LoVo (cell line): ENCODE data around the gene GPR162.

Source experiments
- DNase-seq: peaks from one replicate; pipeline ENCODE4 v3.0.0-alpha.2; 2016; ENCODE audit warnings: low spot score

Gene GPR162

DNA sequence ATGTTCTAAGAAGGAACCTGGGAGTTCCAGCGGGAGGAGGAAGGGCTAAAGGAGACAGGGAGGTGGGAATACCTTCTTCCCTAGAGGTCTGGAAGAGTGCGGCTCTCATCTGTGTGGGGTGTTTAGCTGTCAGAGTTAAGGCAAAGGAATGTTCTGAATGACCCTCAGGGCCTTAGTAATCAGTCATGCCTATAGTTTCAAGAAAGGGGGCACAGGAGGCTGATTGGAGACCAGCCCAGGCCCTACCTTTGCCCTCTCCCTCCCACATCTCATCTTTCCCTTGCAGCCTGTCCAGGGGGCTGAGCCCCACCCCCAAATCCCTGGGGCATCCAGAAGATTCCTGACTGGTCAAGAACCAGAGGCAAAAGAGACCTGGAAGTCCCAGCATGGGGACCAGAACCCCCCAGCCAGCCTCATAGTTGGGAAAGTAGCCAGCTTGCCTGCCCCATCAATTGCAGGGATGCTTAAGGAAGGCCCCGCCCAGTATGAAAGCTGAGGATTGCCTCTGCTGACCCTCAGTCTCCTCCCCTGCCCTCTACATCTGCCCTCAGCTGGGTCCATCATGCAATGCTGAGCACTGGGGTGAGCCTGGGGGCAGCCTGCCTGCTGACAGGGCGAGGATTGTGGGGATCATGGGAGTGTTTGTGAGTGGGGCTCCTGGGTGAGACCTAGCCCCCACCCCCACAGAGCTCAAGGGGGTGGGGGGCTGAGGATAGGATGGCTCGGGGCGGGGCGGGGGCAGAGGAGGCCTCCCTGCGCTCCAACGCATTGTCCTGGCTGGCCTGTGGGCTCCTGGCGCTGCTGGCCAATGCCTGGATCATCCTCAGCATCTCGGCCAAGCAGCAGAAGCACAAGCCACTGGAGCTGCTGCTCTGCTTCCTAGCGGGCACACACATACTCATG, 1.8 kb downstream of the GPR162 start:
- DNase-seq: no peak

DNA sequence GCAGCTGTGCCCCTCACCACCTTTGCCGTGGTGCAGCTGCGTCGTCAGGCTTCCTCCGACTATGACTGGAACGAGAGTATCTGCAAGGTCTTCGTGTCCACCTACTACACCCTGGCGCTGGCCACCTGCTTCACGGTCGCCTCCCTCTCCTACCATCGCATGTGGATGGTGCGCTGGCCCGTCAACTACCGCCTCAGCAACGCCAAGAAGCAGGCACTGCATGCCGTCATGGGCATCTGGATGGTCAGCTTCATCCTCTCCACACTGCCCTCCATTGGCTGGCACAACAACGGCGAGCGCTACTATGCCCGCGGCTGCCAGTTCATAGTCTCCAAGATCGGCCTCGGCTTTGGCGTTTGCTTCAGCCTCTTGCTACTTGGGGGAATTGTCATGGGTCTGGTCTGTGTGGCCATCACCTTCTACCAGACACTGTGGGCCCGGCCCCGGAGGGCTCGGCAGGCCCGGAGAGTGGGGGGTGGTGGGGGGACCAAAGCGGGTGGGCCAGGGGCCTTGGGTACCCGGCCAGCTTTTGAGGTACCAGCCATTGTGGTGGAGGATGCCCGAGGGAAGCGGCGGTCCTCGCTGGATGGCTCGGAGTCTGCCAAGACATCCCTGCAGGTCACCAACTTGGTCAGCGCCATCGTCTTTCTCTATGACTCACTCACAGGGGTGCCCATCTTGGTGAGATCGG, 2.6 kb downstream of the GPR162 start:
- DNase-seq: no peak

DNA sequence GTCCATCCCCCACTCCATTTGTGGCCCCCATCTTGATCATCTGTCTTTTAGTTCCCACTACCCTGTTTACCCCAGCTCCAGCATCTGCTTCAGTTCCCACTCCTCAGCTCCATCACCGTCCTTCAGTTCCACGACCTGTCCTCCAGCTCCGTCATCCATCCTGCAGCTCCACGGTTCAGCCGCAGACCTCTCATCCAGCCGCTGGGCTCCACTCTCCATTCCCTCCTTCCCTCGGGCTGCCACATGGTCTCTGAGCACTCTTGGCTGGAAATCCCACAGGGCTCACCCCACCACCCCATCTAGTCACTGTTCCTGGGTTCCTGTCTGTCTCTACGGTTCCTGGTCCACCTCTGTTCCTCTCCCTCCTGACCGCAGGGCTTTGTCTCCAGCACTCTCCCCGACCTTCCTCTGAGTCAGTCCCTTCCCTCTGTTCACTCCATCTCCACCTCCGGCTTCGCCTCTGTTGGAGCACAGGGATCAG, 3.3 kb downstream of the GPR162 start:
- DNase-seq: no peak

- peak; percentile 76 for DNase-seq
These were observed 3.9 kb downstream of the GPR162 start for GRCh38 chr12:6825398-6826124.

DNA sequence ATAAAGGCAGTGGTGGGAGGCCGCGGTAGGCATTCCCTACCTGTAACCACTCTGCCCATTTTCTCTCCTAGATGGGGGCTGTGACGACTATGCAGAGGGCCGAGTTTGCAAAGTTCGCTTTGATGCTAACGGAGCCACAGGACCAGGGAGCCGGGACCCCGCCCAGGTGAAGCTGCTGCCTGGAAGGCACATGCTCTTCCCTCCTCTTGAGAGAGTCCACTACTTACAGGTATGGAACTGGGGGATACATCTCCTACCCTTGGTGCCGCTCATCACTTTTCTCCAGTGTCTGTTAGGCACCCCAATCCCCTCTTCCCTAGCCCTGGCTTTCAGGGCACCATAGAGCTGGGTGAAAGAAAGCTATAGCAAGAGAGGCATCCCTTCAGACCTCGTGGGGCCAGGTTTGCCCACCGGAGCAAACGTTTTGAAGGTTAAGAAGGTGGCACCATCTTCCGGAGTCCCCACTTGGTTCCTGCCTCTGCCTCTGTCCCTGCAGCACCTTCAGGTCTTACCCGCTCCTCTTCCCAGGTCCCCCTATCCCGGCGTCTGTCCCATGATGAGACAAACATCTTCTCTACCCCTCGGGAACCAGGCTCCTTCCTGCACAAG, 4.6 kb downstream of the GPR162 start:
- no peak for DNase-seq

GRCh38 chr12:6826734-6827436, 5.3 kb downstream of the GPR162 start:
- DNase-seq: no peak

DNA sequence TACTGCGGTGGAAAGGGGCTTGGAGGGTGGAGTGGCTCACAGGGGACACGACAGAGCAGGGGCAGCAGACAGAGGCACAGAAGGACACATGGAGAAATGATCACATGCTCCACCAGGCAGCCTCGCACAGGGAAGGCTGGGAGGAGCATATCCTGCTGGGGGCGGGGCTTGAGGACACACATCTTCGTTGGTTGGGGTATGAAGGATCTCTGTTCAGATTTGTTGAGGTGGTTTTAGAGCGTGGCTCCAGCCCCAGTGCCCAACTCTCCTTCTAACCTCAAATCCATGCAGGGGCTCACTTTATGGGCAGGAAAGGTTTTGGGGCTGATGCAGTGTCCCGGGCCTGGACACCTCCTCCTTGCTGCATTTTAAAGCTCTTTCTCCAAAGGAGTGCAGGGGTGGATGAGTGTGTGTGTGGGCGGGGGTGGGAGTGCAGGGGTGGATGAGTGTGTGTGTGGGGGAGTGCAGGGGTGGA, 5.9 kb downstream of the GPR162 start:
- peak; percentile 52 for DNase-seq

DNA sequence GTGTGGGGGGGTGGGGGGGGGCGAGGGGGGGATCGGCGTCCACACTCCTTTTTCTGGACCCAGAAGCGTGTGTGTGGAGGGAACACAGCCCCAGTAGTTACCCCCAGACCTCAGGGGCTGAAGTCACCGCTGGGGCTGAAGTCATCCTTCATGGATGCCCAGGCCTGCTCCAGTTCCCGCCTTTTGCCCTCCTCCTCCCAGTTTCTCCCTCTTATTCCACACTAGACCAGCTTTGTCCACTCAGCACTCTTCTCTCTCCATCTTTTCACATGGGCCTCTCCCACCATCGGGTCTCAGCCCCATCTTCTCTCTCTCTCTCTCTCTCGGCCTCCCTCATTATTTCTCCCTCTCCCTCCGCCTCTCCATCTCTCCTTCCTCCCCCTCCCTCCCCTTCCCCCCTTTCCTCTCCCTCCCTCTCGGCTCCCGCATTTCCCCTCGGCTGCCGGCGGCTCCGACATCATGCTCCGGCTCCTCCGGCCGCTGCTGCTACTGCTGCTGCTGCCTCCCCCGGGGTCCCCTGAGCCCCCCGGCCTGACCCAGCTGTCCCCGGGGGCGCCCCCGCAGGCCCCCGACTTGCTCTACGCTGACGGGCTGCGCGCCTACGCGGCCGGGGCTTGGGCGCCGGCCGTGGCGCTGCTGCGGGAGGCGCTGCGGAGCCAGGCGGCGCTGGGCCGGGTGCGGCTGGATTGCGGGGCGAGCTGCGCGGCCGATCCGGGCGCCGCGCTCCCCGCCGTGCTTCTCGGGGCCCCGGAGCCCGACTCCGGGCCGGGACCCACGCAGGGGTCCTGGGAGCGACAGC, 6.6 kb downstream of the GPR162 start, which contains the start of gene P3H3:
Gene P3H3 (plus strand): TSS at position 426 of the 799 bp plus-strand sequence. CDS start 34 bp downstream, at position 460.
- peak; percentile 22 for DNase-seq

DNA sequence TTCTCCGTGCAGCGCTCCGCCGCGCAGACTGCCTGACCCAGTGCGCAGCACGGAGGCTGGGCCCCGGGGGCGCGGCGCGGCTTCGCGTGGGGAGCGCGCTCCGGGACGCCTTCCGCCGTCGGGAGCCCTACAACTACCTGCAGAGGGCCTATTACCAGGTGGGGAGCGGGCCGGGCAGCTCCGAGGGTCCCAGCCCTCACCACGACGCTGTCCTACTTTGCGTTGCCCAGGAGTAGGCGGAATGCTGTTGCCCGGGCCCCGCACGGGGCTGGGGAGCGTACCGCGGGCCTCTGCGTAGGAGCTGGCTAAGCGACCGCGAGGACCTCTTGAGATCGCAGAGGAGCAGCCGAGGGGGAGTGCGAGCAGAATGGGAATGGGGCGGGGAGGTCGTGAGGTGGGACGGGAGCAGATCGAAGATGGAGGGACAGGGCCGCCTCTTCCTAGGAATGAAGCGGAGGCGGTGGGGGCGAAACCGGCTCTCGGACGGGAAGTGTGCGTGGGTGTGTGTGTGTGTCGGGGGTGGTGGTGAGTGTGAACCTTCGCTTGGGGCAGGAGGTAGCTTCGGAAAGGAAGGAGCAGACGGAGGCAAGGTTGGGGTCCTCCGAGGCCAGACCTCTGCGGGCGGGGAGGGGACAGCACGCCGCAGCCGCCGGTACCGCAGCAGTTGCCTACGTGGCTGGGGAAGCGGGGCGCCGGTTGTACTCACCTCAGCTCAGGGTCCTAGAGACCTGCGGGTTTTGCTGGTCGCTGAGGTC, 7.3 kb downstream of the GPR162 start:
- DNase-seq: no peak

GRCh38 chr12:6829536-6830220, 8.1 kb downstream of the GPR162 start:
- no peak for DNase-seq

GRCh38 chr12:6830286-6830890, 8.8 kb downstream of the GPR162 start:
- DNase-seq: no peak

- DNase-seq: no peak
These were observed 9.4 kb downstream of the GPR162 start for GRCh38 chr12:6830999-6831398.

- no peak for DNase-seq
These were observed 9.9 kb downstream of the GPR162 start for GRCh38 chr12:6831450-6831995.

DNA sequence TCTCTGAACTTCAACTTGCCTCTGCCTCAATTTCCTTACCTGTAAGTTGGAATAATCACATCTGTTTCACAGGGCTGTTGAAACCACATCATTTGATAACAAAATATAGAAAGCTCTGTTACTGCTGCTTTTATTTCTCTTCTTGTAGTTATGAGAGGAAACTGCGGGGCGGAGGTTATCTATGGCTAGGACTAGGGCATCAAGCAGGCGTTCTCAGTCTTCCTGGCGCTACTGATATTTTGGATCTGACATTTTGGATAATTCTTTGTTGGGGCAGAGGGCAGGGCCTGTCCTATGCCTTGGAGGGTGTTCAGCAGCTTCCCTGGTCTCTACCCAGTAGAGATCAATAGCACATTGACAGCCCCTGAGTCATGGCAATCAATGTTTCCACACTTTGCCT, 10.5 kb downstream of the GPR162 start:
- DNase-seq: no peak

GRCh38 chr12:6833189-6833890, 11.7 kb downstream of the GPR162 start:
- no peak for DNase-seq

DNA sequence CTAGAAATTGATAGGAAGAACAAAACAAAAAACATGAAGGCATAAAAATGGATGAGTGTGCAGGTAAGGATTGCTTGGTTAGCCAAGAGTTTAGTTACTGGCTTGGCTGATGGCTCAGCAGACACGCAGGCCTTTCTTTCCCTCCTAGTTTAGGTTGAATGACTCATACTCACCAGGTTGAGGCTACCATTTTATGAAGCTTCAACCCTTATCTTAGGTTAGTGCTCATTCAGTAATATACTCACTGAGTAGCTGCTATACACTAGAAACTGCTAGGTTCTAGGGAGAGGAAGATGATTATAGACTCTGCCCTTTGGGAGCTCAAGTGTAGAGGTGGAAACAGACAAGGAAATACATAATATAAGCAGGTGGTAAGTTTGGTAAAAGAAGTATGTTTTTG, 12.6 kb downstream of the GPR162 start:
- no peak for DNase-seq

DNA sequence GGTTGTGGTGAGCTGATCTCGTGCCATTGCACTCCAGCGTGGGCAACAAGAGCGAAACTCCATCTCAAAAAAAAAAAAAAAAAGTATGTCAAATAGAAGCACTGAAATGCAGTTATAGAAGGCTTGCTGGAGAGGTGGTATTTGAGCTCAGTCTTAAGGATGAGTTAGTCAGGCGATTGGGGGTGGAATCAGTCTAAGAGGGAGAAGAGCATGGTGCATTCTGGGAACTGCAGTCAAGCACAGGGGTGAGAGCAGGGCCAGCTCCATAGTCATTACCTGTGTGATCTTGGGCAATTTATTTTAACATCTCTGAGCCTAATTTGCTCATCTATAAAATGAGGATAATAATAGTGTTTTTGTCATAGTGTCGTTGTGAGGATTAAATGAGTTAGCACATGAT, 13.3 kb downstream of the GPR162 start:
- DNase-seq: no peak

- no peak for DNase-seq
These were observed 15.2 kb downstream of the GPR162 start for GRCh38 chr12:6836851-6837250.
